GM12891 (cell line): ENCODE measurements around the gene BCAT1.
A peak's percentile ranks its signal among the peaks of the same experiment; 100 is the strongest.
"Not testable (repeated sequence)": the region's sequence is repeated elsewhere in the genome, so short reads cannot be mapped to it uniquely, and the experiment has no call there.

Source experiments
- DNase-seq: peaks from one replicate; pipeline ENCODE4 v3.0.0; 2011; ENCODE audit warnings: low spot score; ENCODE audit not compliant: insufficient read length
- FAIRE-seq: peaks from 2 replicates; lab custom pipeline; 2011; peaks lifted over from hg19 to GRCh38; lab: Jason Lieb, UNC
- PAX5 ChIP-seq: IDR thresholded peaks from 2 replicates; pipeline ENCODE4 v1.6.1; 2011; ENCODE audit warnings: low read length, moderate library complexity, mild to moderate bottlenecking; ENCODE audit not compliant: insufficient read depth, severe bottlenecking
- POLR2A ChIP-seq: IDR thresholded peaks from 2 replicates; pipeline ENCODE4 v1.6.1; 2011; ENCODE audit warnings: low read depth, low read length, control low read depth
- POLR2AphosphoS5 ChIP-seq: IDR thresholded peaks from 2 replicates; pipeline ENCODE4 v1.6.1; 2011; ENCODE audit warnings: low read depth, low read length, control low read depth
- POU2F2 ChIP-seq: IDR thresholded peaks from 2 replicates; pipeline ENCODE4 v1.6.1; 2011; ENCODE audit warnings: low read depth, mild to moderate bottlenecking, control low read depth, low read length, moderate library complexity
- SPI1 ChIP-seq: IDR thresholded peaks from 2 replicates; pipeline ENCODE4 v1.6.1; 2011; ENCODE audit warnings: low read depth, low read length, control low read depth
- TAF1 ChIP-seq: IDR thresholded peaks from 2 replicates; pipeline ENCODE4 v1.6.1; 2011; ENCODE audit warnings: low read depth, low read length, control low read depth

Gene BCAT1

GRCh38 chr12:24979976-24980730 is 31.3 kb upstream of the BCAT1 start:
- FAIRE-seq (peak; percentile 54), DNase-seq (no peak)
- TF ChIP-seq POU2F2: no peak
- no peak for TF ChIP-seq POLR2AphosphoS5
- no peak for TF ChIP-seq TAF1
- TF ChIP-seq PAX5: no peak
- TF ChIP-seq POLR2A: no peak
- TF ChIP-seq SPI1: no peak

GRCh38 chr12:24979329-24979728 is 30.4 kb upstream of the BCAT1 start:
- TF ChIP-seq TAF1: no peak
- no peak for TF ChIP-seq SPI1
- no peak for TF ChIP-seq POLR2A
- TF ChIP-seq PAX5: no peak
- TF ChIP-seq POU2F2: no peak
- no peak for TF ChIP-seq POLR2AphosphoS5
- DNase-seq (no peak), FAIRE-seq (no peak)

DNA sequence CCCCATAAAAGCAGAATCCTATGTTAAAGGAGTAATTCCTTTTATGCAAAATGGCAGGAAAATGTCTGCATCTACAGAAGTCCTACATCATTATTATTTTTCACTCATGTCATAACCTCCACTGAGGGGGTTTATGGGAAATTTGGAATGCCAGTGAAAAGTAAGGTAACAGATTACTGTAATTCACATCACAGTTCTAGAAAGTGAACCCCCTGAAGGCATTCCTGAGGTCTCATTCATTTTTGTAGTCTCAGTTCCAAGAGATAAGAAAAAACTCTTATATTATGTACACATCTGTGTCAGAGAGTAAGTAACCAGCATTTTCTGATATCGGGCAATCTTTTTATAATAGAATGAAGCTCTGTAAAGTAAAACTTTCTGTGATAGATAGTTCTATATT is 28.8 kb upstream of the BCAT1 start:
- no peak for FAIRE-seq
- TF ChIP-seq POLR2AphosphoS5 (no peak), SPI1 (no peak), TAF1 (no peak), POLR2A (no peak), POU2F2 (no peak), PAX5 (no peak)
- no peak for DNase-seq

- peak; percentile 36 for TF ChIP-seq SPI1
- no peak for TF ChIP-seq TAF1
- no peak for FAIRE-seq
- no peak for DNase-seq
These were observed 28.2 kb upstream of the BCAT1 start for GRCh38 chr12:24977060-24977459.

DNA sequence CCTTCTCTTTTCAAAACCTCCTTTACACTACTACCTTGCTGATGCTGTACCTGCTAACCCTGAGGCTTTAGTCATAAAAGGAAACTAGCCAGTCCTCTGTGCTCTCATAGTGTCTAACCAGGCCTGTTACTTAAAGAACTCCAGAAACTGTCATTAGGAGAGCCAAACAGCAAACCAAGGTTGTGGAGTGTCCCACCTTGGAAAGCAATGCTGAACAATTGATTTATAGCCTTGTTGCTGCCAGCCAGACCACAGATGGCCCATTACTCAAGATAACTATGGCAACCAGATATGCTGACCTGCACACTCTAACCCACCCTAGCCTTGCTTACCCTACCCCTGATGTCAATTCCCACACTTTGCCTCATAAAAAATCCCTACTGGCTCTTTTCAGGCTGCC is 26.5 kb upstream of the BCAT1 start:
- DNase-seq (no peak), FAIRE-seq (no peak)
- no peak for TF ChIP-seq POLR2A
- no peak for TF ChIP-seq POLR2AphosphoS5
- TF ChIP-seq SPI1: no peak
- TF ChIP-seq POU2F2: no peak
- no peak for TF ChIP-seq PAX5
- no peak for TF ChIP-seq TAF1

GRCh38 chr12:24974216-24974615 is 25.3 kb upstream of the BCAT1 start:
- no peak for DNase-seq
- TF ChIP-seq SPI1 (no peak), POU2F2 (no peak), POLR2A (no peak), POLR2AphosphoS5 (no peak), TAF1 (no peak), PAX5 (no peak)
- FAIRE-seq: no peak

DNA sequence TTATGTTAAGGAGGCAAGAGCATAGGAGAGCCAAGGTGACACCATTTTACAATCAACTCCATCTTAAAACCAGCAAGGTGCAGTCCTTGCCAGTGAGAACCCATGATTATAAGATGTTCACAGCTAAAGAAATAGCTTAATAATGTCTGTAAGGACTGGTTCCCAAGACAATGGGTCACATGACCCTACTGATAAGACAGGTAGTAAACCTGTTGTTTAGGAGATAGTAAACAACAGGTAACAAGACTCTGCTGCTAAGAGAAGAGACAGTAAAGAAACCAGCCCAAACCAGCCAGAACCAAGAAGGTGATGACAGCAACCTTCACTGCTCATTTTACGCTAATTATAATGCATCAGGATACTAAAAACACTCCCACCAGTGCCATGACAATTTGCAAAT is 23.2 kb upstream of the BCAT1 start:
- no peak for FAIRE-seq
- TF ChIP-seq POLR2A: no peak
- TF ChIP-seq POLR2AphosphoS5: no peak
- TF ChIP-seq POU2F2: no peak
- no peak for TF ChIP-seq PAX5
- TF ChIP-seq TAF1: no peak
- TF ChIP-seq SPI1: no peak
- no peak for DNase-seq

GRCh38 chr12:24970177-24970576 is 21.3 kb upstream of the BCAT1 start:
- no peak for FAIRE-seq
- DNase-seq: no peak
- TF ChIP-seq POLR2AphosphoS5 (no peak), POU2F2 (no peak), PAX5 (no peak), POLR2A (no peak), SPI1 (no peak), TAF1 (no peak)

DNA sequence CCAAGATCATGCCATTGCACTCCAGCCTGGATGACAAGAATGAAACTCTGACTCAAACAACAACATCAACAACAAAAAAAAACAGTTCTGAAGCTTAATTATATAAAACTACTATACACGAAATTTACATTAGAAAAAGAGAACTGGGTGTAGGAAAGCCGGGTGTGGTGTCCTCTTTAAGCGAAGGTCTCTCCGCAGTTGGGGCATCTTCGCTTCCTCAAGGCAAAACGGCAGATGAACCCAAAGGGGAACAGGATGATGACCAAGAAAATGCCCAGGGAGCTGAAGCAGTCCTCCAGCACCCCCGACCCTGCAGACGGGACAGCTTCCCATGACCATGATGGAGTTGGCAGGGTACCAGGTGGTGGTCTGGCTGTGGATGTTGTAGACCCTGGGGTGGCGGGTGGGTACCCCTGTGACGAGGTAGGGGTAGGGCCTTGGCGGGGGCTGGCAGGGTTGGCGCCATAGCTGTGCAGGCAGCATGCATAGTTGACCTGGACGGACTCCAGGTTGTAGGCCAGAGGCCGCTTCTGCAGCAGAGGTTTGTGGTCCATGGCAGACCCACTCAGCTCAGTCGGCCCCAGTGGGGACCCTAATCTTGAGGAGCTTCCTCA is 18.2 kb upstream of the BCAT1 start:
- TF ChIP-seq POLR2A: no peak
- TF ChIP-seq SPI1: no peak
- TF ChIP-seq POLR2AphosphoS5: no peak
- TF ChIP-seq POU2F2: no peak
- TF ChIP-seq TAF1: no peak
- no peak for TF ChIP-seq PAX5
- DNase-seq (no peak), FAIRE-seq (no peak)

GRCh38 chr12:24964342-24964741 is 15.4 kb upstream of the BCAT1 start:
- DNase-seq: no peak
- TF ChIP-seq POLR2AphosphoS5: no peak
- no peak for TF ChIP-seq POLR2A
- TF ChIP-seq SPI1: no peak
- TF ChIP-seq TAF1: no peak
- no peak for FAIRE-seq

DNA sequence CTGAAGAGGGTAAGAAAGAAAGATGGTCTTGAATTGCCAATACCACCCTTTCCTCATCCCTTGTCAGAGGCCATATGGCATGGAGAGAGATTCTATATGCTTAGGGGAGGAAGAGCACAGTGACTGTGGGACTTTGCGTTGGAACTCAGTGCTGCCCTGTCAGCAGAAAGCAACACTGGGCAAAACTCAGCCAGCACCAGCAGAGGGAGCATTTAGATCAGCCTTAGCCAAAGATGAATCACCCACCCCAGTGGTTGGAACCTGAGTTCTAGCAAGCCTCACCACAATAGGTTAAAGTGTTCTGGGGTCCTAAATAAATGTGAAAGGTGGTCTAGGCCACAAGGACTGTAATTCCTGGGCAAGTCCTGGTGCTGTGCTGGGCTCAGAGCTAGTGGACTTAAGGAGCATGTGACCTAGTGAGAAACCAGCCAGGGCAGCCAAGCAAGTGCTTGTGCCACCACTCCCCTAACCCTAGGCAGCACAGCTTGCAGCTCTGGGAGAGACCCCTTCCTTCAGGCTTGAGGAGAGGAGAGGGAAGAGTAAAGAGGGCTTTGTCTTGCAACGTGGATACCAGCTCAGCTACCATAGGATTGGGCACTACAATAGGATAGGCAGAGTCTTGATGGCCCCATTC is 11.4 kb upstream of the BCAT1 start:
- FAIRE-seq (peak; percentile 91), DNase-seq (no peak)
- no peak for TF ChIP-seq PAX5

DNA sequence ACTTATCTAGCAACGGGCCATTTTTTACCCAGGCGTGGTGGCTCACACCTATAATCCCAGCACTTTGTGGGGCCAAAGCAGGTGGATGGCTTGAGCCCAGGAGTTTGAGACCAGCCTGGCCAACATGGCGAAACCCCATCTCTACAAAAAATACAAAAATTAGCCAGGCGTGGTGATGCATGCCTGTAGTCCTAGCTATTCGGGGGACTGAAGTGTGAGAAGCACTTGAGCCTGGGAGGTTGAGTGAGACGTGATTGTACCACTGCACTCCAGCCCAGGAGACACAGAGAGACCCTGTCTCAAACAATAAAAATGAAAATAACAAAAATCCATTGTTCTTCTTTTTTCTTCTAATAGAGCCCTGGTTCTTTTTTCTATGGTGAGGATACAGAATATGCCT is 7.5 kb upstream of the BCAT1 start:
- FAIRE-seq, DNase-seq: not testable (repeated sequence)
